HUDEP-2 (cell line): ENCODE data around the gene TADA1.
"Not testable (repeated sequence)": the region's sequence is repeated elsewhere in the genome, so short reads cannot be mapped to it uniquely, and the experiment has no call there.

ENCODE experiments used
- DNase-seq, 76 experiments: peaks; one replicate each; lab custom pipeline; 2025; ENCODE audit not compliant: unreplicated experiment in 76 of 76; lab: John Stamatoyannopoulos, UW

TADA1 gene

DNA sequence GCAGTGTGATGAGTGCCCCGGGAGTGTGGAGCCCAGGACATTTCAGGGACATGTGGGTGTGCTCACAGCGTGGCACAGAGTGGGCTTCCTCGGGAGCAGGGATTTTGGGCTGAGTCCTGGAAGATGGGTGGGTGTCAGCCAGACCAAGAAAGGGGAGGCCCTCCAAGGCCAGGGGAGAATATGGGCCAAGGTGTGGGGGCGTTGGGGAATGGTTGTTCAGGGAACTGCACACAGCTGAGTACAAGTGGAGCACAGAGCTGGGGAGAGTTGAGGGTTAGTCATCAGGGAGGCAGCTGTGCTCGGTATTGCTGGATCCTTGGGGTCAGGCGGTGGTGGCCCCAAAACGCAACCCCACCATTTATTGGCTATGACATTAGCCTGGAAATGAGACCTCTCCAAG lies 31.3 kb downstream of the TADA1 start:
- DNase-seq = no peak

DNA sequence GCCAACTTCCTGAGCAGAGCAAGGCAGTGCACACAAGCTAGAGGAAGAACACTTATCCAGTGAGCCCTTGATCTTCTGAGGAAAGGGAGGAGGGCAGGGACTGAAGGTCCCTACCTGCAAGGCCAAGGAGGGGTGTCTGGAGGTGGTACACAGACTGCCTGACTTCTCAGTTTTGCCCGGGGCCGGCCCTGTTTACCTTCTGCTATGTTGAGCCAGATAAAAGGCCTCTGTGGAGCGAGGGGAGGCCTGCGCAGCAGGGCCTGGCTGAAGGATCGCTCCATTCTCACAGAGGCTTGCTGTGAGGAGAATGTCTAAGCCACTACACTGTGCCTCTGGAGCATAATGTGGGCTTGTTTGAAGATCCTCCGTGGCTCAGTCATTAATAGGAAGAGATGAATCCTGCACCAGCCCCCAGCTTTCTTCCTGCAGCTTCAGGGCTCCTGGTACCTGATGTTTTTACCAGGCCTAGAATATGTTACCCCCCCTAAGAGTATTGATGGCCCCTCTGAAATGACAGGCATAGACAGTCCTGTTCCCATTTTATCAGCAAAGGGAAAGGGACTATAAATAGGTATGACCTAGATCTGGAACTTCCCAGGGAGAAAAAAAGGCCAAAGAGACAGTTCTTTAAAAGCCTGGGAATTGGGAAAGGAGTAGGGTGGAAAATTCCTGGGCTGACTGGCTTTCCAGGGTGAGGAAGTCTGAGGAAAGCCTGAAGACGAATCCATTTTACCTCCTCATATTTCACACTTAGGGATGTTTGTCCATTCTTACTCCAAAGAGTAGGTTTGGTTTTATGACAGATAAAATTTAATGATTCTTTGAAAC lies 32.1 kb downstream of the TADA1 start:
- DNase-seq = no peak

GRCh38 chr1:166843322-166843721 lies 32.7 kb downstream of the TADA1 start:
- no peak for DNase-seq

DNA sequence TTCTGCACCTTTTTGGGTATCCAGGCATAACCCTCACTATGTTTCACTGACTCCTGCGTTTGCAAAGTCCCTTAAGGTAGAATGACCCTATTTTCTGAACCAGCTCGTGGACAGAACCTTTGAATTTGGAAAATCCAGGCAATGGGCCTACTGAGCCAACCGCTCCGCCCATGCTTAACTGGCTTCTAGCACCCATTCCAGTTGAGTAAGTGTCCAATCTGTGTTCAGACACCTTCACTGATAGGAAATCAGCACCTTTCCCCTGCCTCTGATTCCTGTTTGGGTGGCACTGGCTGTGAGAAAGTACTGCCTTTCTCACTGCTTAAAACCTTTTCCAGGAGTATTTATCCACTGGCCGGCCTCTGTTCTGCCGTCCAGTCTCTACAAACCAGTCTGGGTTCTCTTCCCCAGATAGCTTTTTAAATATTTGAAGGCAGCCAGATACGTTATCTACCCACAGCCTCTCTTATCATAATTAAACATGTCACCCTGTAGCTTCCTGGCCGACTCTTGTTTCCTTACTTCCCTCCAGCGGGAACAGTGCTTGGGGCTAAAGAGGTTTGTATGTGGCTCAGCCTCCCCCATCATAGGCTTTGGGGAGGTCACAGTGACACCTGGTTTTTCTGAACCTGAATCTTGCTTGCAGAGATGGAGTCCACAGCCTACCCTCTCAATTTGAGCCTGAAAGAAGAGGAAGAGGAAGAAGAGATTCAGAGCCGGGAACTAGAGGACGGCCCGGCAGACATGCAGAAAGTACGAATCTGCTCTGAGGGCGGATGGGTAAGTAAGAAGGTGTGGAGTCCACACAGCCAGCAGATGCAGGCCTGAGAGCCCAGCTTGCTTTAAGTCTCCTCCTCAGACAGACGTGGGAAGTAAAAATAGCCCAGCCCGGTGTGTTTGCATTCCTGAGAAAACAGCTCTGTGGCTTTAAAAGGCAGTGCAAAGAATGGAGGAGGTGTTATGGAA lies 35.5 kb downstream of the TADA1 start:
- DNase-seq = peak in 36 of 76 experiments; percentile 6 to 57 (median 23)

DNA sequence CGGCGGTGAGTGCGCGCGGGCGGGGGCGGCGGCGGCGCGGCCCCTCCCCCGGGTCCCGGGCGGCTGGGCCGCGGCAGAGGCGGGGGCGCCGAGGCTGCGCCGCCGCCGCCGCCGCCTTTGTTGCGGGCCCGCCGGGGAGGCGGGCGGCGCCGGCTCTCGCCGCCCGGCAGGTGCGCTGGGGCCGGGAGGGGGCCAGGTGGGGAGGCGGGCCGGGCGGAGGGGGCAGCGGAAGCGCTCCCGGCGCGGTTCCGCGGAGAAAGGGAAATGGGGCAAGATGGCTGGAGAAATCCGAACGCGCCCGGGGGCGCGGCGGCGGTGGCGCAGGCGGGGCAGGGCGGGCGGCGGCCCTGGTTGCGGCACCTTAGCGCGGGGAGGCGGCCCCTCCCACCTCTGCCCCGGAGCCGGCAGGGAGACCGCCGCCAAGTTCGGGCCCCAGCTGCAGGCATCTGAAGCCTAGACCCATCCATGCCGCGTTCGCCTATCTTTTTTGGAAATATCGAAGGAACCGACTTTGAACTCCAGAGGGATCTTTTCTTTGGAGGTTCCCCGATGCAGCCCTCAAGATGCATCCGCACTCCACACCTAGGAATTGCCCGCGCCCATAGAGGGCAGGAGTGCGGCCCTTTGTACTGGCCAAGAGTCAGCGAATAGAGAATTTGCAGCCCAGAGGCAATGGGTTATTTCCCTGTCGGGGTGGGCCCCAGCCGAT lies 36.3 kb downstream of the TADA1 start:
- peak in 27 of 76 experiments; percentile 5 to 40 (median 20) for DNase-seq

DNA sequence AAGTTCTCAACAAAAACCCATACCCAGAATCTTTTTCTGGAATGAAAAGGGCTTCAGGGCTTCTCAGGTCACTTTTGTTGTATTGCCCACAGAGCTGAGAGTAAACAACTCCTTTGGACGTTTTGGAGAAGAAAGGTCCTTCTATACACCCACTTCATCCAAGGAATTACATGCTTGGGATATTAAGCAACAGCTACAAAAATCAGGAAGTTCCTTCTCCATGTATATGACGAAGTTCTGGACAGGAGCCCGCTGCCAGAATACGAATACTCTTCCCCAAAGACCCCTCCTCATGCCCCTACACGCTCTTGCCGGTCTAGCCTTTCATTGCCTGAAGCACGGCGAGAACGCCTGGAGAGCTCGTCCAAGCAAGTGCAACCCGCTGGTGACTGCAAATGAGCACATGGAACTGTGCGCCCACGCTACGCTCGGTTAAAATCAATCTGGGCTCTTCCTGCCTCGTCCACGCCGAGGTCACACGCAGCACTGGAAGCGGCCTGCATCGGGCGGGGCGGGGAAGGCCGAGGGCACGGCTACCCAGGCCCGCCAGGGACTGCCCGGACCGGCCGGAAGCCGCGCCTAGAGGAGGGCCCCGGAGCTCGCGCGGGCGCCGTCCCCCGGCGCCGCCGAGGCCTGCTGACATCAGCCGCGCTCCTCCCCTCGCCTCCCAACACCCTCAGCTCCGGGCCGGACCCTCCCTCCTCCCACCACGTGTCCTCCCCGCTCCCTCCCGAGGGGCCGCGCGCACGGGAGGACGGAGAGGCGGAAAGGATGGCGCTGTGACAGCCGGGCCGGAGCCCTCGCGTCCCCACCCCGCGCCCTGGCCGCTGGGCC lies 37.1 kb downstream of the TADA1 start, which contains the start of gene POGK:
TSS of gene POGK (plus strand) at position 710 of the 834 bp plus-strand sequence. CDS start 1,482 bp downstream, outside the sequence.
- DNase-seq = peak in 74 of 76 experiments; percentile 6 to 83 (median 68)

DNA sequence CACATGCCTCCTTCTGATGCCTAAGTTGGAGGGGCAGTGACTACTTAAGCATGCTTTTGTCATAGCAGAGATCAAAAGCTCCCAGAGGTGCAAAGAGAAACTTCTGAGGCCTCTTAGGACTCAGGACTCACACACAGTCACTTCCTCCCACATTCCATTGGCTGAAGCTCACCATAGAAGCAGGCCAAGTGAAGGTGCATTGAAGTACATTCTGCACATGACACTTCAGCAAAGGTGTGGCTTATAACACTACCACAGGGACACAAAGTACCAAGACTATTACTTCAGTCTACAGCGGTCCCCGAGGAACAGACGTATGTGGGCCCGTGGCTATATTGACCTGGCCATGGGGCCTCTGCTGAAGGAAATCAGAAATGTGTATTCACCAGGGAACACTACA lies 39.3 kb downstream of the TADA1 start:
- DNase-seq = no peak

- DNase-seq = not testable (repeated sequence)
Measured at GRCh38 chr1:166829762-166830161, 46.3 kb downstream of the TADA1 start.

GRCh38 chr1:166827426-166827825 lies 48.6 kb downstream of the TADA1 start:
- no peak for DNase-seq

DNA sequence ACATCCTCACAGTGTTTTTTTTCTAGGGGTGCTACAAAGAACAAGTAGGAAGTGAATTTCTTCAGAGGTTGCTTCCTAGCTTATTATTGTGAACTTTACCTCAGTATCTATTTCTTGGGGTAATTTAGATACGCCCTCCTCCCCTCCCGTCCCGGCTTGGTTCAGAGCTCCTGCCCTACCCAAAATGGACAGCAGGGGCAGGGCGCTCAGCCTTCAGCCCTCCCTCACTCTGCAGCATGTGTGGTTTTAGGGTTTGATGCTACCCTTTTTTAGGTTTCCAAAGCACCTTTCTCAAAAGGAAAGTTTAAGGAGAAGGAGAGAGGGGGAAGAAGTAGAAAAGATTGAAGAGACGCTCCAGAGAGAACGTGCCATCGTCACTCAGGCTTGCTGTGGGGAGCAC lies 53.7 kb downstream of the TADA1 start:
- peak in 3 of 76 experiments; percentile 2 to 9 (median 7) for DNase-seq

DNA sequence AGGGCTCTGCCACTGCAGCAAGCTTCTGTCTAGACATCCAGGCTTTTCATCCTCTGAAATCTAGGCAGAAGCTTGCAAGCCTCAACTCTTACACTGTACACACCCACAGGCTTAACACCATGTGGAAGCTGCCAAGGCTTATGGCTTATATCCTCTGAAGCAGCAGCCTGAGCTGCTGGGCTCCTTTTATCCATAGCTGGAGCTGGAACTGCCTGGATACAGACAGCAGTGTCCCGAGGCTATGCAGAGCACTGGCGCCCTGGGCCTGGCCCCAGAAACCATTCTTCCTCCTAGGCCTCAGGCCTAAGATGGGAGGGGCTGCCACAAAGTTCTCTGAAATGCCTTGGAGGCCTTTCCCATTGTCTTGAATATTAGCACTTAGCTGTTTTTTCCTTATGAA lies 56.1 kb downstream of the TADA1 start:
- DNase-seq = no peak

- DNase-seq = no peak
Measured at GRCh38 chr1:166814611-166815010, 61.5 kb downstream of the TADA1 start.

DNA sequence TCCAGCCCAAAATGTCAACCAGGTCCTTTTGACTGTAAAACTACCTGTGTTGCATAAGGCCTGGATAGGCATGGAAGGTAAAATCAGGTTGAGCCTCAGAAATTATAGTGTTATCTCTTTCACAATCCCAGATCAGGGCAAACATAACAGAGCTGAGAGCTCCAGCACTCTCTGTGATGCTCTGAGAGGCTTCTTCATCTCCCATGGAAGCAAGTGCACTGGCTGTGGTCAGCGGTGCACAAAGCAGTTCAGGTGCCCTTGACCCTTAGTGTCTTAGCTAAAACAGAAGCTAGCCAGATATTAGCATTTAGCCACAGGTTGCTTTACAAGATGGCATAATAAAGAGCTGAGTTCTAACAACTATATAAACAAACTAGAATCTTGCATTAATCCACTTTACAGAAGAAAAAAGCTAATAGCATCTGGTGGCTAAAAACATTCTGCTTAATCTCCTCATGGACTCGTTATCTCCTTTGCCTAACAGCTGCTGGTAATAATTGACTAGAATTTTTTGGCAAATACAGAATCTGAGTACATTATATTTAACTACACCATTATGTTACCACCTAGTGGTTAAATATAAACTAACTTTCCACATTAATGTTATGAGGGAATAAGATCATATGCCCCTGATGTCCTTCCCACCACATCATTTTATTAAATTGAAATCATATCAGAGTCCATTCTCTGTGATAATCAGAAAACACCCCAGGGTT lies 62.4 kb downstream of the TADA1 start:
- DNase-seq = no peak

GRCh38 chr1:166811691-166812090 lies 64.4 kb downstream of the TADA1 start:
- no peak for DNase-seq

DNA sequence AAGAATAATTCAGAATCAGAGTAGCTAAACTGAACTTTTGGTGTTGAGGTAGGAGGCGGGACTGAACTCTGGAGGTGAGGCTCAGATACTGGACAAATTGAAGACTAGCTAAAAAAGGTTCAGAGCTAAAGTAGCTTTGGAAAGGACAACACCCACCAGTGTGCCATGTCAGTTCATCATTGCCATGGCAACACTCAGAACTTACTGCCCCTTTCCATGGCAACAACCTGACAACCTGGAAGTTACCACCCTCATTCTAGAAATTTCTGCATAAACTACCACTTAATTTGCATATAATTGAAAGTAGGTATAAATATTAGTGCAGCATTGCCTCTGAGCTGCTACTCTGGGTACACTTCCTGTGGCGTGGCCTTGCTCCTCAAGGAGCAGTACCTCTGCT lies 67.1 kb downstream of the TADA1 start:
- DNase-seq = no peak
